Thoracic aorta (tissue), 2 donors: ENCODE results near the gene ADH1C. TPM values are rescaled to one million over a fixed set of nuclear protein-coding genes. Genes with fewer than 3 reads are reported as not detected.

Experiments used
- ATAC-seq: fragments of 150-250 bp; one replicate; pipeline ENCODE4 v1.8.0; 2017; ENCODE audit warnings: low read depth; ENCODE audit not compliant: insufficient number of reproducible peaks, low FRiP score
- DNase-seq: peaks from one replicate; pipeline ENCODE4 v3.0.0-alpha.2; 2020; ENCODE audit warnings: low spot score
- H3K27ac ChIP-seq, 2 donors: fragments of 200-600 bp; sonication (generic); 1 replicate in 1 of 2; 2 replicates in 1 of 2; pipeline ENCODE4 v1.5.1; 2016; ENCODE audit warnings: mild to moderate bottlenecking in 2 of 2, moderate library complexity in 2 of 2
- H3K27me3 ChIP-seq: fragments of 200-600 bp; sonication (generic); replicated peaks from 2 replicates; pipeline ENCODE4 v1.6.0; 2016; ENCODE audit warnings: mild to moderate bottlenecking; ENCODE audit not compliant: insufficient read depth
- H3K36me3 ChIP-seq: fragments of 200-600 bp; sonication (generic); one replicate; pipeline ENCODE4 v1.5.1; 2016
- H3K4me1 ChIP-seq, 2 donors: fragments of 200-600 bp; sonication (generic); 1 replicate in 1 of 2; 2 replicates in 1 of 2; pipeline versions ENCODE4 v1.5.1 to v1.6.0; 2016; ENCODE audit warnings: low read depth in 2 of 2, mild to moderate bottlenecking in 1 of 2; ENCODE audit not compliant: control insufficient read depth in 1 of 2
- H3K4me3 ChIP-seq: fragments of 200-600 bp; sonication (generic); 2 replicates; pipeline ENCODE4 v1.5.1; 2016; ENCODE audit warnings: mild to moderate bottlenecking
- H3K9me3 ChIP-seq: fragments of 200-600 bp; sonication (generic); 2 replicates; pipeline ENCODE4 v1.5.1; 2016
- total RNA-seq, 2 donors: library from RNA; depleted of rRNA; stranded (reverse); fragments of >200 nt; gene quantifications; one replicate each; pipeline versions ENCODE4 v1.1.0 to v1.2.3, GENCODE V29; 2016
- TF ChIP-seq, protein P1 (sequence below): fragments of 200-600 bp; sonication (generic); IDR thresholded peaks from one replicate; pipeline ENCODE4 v1.5.1; 2019; ENCODE audit warnings: antibody characterized with exemption

Gene ADH1C
- total RNA-seq, 2 donors from 2014 or later, result 4.5 to 5.4 TPM

DNA sequence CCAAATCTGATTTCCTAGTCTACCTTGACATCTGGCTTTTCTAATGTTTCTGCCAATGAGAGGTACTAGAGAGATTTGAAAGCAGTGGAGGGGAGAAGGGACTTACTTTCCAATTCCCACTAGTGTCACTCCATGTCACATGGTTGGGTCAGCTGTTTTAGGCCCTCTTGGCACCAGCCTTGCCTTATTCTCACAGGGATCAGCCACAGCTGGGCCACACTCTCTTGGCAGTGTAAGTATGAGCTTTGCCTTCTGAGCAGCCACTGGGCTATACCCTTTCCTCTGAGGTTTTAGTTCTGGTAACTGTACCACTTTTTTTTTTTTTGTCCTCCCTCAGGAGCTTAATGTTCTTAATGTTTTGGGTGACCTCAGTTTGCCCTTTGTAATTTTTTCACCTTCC lies 10.2 kb upstream of the ADH1C start:
- ATAC-seq, result no peak
- peak overlapping the region; percentile 55 to 77 for H3K27ac ChIP-seq

DNA sequence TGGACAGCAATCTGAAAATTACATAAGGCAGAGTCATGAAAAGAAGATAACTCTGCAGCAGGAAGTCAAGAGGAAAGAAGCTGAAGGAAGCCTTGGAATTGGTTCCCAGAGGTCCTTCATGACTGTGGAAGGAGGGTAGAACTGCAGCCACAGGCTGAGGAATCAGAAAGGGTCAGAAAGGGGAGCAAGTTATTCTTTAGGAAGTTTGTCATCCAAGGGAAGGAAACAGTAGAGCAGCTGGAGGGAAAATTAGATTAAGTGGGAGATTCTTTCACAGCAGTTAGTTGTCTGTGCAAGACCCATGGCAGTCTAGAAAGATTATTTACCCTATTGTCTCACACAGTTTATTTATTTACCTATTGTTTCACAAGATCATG lies 9.3 kb upstream of the ADH1C start:
- no peaks in the 10 kb centered on the region for H3K36me3 ChIP-seq
- peaks cover 12 to 37% of the 10 kb centered on the region in 2 donors for H3K4me1 ChIP-seq
- ATAC-seq (no peak), DNase-seq (no peak)
- H3K4me3 ChIP-seq, result no peak overlapping the region
- TF ChIP-seq, protein P1, sequence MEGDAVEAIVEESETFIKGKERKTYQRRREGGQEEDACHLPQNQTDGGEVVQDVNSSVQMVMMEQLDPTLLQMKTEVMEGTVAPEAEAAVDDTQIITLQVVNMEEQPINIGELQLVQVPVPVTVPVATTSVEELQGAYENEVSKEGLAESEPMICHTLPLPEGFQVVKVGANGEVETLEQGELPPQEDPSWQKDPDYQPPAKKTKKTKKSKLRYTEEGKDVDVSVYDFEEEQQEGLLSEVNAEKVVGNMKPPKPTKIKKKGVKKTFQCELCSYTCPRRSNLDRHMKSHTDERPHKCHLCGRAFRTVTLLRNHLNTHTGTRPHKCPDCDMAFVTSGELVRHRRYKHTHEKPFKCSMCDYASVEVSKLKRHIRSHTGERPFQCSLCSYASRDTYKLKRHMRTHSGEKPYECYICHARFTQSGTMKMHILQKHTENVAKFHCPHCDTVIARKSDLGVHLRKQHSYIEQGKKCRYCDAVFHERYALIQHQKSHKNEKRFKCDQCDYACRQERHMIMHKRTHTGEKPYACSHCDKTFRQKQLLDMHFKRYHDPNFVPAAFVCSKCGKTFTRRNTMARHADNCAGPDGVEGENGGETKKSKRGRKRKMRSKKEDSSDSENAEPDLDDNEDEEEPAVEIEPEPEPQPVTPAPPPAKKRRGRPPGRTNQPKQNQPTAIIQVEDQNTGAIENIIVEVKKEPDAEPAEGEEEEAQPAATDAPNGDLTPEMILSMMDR, result no peak
- H3K27me3 ChIP-seq, result no peaks in the 10 kb centered on the region
- H3K27ac ChIP-seq, result peak overlapping the region; percentile 65 to 77
- peaks cover 5% of the 10 kb centered on the region for H3K9me3 ChIP-seq

More for the DNA sequence above, 10.2 kb upstream of the ADH1C start:
- TF ChIP-seq, protein P1, result no peak
- H3K9me3 ChIP-seq, result peaks cover 5% of the 10 kb centered on the region
- H3K4me1 ChIP-seq, result peaks cover 10 to 33% of the 10 kb centered on the region in 2 donors
- H3K36me3 ChIP-seq, result no peaks in the 10 kb centered on the region
- H3K4me3 ChIP-seq, result no peak overlapping the region
- H3K27me3 ChIP-seq, result no peaks in the 10 kb centered on the region
- DNase-seq, result no peak

DNA sequence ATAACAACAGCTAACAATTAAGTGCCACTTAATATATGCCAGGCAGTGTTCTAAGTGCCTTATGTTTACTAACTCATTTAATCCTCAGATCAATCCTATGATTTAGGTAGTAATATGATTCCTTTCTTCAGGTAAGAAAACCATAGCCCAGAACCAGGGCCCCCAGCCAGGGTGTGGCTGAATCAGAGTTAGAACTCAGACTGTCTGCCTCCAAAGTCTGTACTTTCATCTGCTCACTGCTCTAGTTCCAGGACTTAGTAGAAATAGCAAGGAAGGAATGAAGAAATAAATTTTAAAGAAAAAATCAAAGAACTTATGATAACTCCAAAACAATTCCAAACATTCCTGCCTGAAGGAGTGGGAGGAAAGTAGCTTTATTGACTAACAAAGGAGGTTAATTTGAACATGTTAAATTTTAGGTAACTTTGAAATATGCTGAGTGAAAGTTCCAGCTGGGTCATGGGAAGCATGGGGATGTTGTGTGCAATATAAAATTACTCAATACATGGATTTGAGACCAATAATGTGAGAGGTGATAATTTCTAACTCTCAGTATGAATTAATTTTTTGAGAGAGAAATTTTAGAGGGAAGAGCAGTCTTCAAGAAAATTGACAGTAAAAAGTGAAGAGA lies 8.8 kb upstream of the ADH1C start:
- DNase-seq (no peak), ATAC-seq (no peak)
- Histone ChIP-seq H3K9me3 (peaks cover 5% of the 10 kb centered on the region), H3K27me3 (no peaks in the 10 kb centered on the region), H3K36me3 (no peaks in the 10 kb centered on the region), H3K4me3 (no peak overlapping the region), H3K27ac (peak overlapping the region; percentile 65 to 77), H3K4me1 (peaks cover 12 to 37% of the 10 kb centered on the region in 2 donors)
- TF ChIP-seq, protein P1, result no peak

DNA sequence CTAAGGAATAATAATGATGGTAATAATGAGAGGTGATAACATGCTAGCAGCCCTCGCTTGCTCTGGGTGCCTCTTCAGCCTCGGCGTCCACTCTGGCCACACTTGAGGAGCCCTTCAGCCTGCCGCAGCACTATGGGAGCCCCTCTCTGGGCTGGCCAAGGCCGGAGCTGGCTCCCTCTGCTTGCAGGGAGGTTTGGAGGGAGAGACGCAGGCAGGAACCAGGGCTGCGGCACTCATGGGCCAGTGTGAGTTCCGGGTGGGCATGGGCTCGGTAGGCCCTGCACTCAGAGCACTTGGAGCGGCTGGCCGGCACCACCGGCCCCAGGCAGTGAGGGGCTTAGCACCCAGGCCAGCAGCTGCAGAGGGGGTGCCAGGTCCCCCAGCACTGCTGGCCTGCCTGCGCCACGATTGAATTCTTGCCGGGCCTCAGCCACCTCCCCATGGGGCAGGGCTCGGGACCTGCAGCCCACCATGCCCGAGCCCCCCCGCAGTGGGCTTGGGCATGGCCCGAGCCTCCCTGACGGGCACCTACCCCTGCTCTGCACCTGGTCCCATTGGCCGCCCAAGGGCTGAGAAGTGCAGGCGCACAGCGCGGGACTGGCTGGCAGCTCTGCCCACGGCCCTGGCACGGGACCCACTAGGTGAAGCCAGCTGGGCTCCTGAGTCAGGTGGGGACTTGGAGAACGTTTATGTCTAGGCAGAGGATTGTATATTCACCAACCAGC lies 7.1 kb upstream of the ADH1C start:
- Histone ChIP-seq H3K9me3 (no peaks in the 10 kb centered on the region), H3K27ac (no peak overlapping the region), H3K27me3 (no peaks in the 10 kb centered on the region), H3K4me1 (peaks cover 12 to 37% of the 10 kb centered on the region in 2 donors), H3K36me3 (no peaks in the 10 kb centered on the region), H3K4me3 (no peak overlapping the region)
- DNase-seq (no peak), ATAC-seq (no peak)
- TF ChIP-seq, protein P1, result no peak

DNA sequence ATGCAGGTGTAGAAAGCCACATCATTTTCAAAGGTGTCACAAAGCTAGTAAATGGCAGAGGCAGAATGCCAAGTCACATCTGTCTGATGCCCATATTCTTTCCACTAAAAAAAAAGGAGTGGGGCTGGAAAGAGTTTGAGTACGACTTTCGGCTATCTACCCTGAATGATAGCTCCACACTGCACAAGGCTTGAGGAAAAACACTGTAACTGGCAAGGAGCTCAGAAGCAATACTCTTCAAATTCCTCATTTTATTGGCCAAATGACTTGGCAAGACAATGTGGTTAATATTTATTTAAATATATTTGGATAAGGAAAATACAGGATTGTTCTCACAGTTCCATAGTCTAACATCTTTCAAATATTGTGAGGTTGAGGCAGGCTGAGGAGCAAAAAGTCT lies 5.4 kb upstream of the ADH1C start:
- ATAC-seq (no peak), DNase-seq (no peak)
- Histone ChIP-seq H3K4me1 (peaks cover 9 to 31% of the 10 kb centered on the region in 2 donors), H3K9me3 (no peaks in the 10 kb centered on the region), H3K27ac (peak overlapping the region; percentile 4 to 61), H3K36me3 (no peaks in the 10 kb centered on the region), H3K27me3 (no peaks in the 10 kb centered on the region), H3K4me3 (no peak overlapping the region)
- TF ChIP-seq, protein P1, result no peak
